Neural cell (in vitro differentiated cells): ENCODE data around the gene SLAIN2.

ENCODE experiments used
- EP300 ChIP-seq: fragments of 450-650 bp; conservative IDR thresholded peaks from 2 replicates; pipeline ENCODE4 v1.6.1; 2014; ENCODE audit warnings: antibody characterized with exemption, mild to moderate bottlenecking, moderate library complexity; ENCODE audit not compliant: poor library complexity, severe bottlenecking
- EZH2 ChIP-seq: fragments of 200-600, 300-800 bp; shearing (Covaris generic), sonication (generic); IDR thresholded peaks from 2 replicates; pipeline ENCODE4 v1.6.1; 2014; ENCODE audit warnings: antibody characterized with exemption, low read length, borderline replicate concordance, mild to moderate bottlenecking; ENCODE audit not compliant: insufficient read depth, poor library complexity, severe bottlenecking
- POLR2AphosphoS5 ChIP-seq: IDR thresholded peaks from 2 replicates; pipeline ENCODE4 v1.6.1; 2012
- TAF1 ChIP-seq: IDR thresholded peaks from 2 replicates; pipeline ENCODE4 v1.6.1; 2012; ENCODE audit warnings: low read depth
- TF ChIP-seq, protein P1 (sequence below): IDR thresholded peaks from 2 replicates; pipeline ENCODE4 v1.6.1; 2012; ENCODE audit warnings: borderline replicate concordance
- TF ChIP-seq, protein P2 (sequence below): fragments of 450-650 bp; IDR thresholded peaks from 2 replicates; pipeline ENCODE4 v1.5.1; 2014; ENCODE audit warnings: antibody characterized with exemption, mild to moderate bottlenecking, moderate library complexity; ENCODE audit not compliant: poor library complexity, severe bottlenecking

- TF ChIP-seq, protein P1, sequence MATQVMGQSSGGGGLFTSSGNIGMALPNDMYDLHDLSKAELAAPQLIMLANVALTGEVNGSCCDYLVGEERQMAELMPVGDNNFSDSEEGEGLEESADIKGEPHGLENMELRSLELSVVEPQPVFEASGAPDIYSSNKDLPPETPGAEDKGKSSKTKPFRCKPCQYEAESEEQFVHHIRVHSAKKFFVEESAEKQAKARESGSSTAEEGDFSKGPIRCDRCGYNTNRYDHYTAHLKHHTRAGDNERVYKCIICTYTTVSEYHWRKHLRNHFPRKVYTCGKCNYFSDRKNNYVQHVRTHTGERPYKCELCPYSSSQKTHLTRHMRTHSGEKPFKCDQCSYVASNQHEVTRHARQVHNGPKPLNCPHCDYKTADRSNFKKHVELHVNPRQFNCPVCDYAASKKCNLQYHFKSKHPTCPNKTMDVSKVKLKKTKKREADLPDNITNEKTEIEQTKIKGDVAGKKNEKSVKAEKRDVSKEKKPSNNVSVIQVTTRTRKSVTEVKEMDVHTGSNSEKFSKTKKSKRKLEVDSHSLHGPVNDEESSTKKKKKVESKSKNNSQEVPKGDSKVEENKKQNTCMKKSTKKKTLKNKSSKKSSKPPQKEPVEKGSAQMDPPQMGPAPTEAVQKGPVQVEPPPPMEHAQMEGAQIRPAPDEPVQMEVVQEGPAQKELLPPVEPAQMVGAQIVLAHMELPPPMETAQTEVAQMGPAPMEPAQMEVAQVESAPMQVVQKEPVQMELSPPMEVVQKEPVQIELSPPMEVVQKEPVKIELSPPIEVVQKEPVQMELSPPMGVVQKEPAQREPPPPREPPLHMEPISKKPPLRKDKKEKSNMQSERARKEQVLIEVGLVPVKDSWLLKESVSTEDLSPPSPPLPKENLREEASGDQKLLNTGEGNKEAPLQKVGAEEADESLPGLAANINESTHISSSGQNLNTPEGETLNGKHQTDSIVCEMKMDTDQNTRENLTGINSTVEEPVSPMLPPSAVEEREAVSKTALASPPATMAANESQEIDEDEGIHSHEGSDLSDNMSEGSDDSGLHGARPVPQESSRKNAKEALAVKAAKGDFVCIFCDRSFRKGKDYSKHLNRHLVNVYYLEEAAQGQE, result no peak
- TF ChIP-seq EP300 (no peak), TAF1 (no peak), EZH2 (no peak), POLR2AphosphoS5 (no peak)
- TF ChIP-seq, protein P2, sequence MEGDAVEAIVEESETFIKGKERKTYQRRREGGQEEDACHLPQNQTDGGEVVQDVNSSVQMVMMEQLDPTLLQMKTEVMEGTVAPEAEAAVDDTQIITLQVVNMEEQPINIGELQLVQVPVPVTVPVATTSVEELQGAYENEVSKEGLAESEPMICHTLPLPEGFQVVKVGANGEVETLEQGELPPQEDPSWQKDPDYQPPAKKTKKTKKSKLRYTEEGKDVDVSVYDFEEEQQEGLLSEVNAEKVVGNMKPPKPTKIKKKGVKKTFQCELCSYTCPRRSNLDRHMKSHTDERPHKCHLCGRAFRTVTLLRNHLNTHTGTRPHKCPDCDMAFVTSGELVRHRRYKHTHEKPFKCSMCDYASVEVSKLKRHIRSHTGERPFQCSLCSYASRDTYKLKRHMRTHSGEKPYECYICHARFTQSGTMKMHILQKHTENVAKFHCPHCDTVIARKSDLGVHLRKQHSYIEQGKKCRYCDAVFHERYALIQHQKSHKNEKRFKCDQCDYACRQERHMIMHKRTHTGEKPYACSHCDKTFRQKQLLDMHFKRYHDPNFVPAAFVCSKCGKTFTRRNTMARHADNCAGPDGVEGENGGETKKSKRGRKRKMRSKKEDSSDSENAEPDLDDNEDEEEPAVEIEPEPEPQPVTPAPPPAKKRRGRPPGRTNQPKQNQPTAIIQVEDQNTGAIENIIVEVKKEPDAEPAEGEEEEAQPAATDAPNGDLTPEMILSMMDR, result no peak
These were observed 69.5 kb downstream of the SLAIN2 start for GRCh38 chr4:48410812-48411211.
